NOMO-1 treated with DMSO at 0.1 percent for 48 hours (cell line): ENCODE measurements around the gene GLB1L.
"Not testable (repeated sequence)": the region's sequence is repeated elsewhere in the genome, so short reads cannot be mapped to it uniquely, and the experiment has no call there.

Experiments
- DNase-seq: peaks from one replicate; lab custom pipeline; 2025; ENCODE audit not compliant: unreplicated experiment; lab: John Stamatoyannopoulos, UW

The GLB1L gene

DNA sequence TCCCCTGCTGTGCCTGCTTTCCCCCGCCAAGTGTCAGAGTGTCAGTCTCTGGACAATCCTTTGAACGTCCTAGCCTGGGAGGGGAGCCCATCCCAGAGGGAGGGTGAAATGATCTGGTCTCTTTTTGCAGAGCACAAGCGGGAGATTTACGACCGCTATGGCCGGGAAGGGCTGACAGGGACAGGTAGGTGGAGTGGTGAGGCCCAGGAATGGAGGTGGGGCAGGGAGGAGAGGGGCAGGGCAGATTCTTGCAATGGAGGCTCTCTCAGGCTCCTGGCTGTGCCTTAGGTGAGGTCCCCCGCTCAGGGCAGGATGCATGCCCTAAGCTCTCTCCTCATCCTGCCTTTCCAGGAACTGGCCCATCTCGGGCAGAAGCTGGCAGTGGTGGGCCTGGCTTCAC lies 36.3 kb upstream of the GLB1L start:
- DNase-seq = no peak

DNA sequence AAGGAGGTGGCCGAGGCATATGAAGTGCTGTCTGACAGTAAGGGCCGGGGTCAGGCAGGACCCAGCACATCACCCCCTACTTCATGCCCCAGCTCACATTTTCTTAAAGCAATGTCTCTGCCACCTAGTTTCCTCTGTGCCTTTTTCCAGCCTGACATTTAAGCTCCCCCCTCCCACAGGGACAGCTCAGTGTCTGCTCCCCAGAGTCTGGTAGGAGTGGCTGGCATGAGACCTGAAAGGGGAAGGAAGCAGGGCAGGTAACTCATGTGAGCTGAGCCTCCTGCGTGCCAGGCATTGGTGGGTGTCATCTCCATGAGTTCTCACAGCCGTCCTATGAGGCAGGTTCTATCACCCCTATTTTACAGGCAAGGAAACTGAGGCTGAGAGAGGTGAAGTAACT lies 35.4 kb upstream of the GLB1L start:
- no peak for DNase-seq

DNA sequence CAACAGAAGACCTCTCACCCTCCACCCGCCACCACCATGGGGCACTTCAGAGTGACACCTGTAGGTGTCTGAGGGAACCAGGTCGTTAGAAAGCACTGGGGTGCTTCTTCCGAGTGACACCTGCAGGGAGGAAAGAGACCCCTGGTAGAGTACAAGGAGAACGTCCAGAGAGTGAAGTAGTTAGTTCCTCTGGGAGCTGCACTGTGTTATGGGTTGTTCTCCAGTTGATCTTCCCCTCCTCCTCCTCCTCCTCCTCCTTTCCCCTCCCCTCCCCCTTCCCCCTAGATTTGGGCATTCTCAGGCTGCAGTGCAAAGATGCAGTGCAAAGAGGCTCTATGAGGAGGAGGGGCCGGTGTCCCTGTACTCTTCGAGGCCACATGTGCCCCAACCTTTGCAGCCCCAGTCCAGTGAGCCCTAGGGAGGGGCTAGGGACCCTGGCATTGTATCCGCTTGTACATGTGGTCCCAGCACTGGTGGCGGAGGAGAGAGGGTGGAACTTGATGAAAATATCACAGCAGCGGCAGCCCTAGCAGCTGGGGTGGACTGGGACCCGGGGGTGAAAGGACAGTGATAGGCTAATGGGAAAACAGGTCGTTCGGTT lies 34.8 kb upstream of the GLB1L start:
- no peak for DNase-seq

DNA sequence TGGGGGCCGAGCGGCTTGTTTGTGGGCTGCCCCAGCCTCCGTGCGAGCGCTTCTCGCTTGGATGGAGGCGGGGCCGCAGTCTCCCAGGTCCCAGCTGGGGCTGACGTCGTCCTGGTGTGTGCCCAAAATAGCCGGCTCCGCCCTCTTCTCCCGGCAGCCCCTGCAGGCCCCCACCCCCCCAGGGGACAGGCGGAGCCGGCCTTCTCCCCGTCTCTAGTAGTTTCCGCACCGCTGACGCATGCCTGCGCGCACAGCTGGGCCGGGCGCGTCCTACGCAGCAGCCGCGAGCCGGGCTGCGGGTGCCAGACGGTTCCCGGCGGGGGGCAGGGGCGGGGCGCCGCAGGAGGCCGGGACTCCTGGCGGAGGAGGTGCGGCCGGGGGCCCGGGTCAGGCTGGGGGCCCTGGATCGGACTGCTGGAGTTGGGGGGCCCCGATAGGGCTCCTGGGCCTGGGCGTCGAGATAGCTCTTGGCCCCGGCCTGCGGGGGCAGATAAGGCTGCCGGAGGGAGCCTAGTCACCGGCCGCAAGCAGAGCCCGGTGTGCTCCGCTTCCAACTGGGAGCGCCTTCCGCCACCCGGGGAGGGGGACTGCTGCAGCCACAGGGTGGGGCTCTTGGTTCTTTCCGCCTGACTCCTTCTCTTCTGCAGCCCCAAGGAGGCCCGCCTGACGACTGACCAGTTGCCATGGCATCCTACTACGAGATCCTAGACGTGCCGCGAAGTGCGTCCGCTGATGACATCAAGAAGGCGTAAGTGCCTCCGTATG lies 34.1 kb upstream of the GLB1L start, which contains the start of gene DNAJB2:
DNAJB2 (plus strand) TSS at position 216 of the 765 bp plus-strand sequence; CDS start at position 684, 468 bp downstream.
- DNase-seq = peak; percentile 97

DNA sequence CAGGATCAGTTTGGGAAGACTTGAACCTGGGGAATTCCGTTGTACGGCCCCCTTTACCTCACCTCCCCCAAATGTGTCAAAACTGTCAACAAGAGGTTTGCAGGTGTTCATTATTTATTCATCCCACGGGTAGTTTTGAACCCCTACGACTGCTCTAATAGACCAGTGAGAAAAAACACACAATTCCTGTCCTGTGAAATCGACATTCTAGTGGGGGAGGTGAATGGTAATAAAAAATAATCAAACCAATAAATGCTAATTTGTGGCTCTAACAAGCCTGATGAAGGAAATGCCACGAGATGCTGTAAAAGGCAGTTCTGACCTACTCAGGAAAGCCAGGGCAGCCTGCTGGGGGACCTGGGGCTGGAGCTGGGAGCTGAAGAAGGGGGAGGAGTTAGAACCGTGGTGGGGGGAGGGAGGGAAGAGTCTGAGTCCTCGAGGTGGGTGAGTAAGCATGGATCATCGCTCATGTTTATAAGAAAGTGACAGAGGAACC lies 33.5 kb upstream of the GLB1L start:
- no peak for DNase-seq

DNA sequence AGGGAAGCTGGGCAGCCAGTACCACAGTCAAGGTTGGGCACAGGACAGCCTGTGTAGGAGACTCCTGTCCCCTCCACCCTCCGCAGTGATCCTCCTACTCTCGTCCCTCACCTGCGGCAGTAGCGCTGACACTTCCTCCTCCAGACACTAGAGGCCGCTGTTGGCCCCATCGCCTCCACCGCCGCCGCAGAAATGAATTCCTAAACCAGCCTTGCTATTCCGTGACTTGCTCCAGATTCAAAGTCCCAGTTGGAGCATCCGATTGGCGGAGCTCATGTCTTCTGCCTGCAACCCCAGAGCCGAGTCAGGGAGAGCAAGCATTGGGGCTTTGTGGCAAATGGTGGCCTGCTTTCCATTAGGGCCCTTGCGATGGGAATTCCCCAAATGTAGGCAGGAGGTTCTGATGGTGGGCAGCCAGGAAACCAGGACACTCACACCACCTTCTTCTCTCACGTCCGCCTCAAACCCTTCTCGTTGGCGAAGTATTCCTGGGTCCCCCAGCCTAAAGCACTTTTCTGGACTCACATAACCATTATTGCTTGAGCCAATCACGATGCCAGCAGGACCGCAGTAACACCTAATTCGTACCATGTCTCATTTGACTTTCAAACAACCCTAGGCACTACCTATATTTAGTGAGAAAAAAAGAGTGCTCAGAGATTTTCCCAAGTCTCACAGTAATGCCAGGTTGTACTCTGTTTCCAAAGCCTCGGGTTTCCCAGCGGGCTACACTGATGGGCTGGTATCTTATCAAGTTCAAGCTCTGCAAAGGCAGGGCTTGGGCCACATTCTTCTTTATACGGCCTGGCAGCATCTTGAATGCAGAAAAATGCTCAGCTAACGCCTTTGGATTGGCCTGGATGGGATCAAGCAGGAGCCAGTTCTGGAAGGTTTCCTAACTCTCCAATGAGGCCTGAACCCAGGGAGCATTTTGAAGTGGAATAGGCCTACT lies 32.7 kb upstream of the GLB1L start:
- peak; percentile 46 for DNase-seq

DNA sequence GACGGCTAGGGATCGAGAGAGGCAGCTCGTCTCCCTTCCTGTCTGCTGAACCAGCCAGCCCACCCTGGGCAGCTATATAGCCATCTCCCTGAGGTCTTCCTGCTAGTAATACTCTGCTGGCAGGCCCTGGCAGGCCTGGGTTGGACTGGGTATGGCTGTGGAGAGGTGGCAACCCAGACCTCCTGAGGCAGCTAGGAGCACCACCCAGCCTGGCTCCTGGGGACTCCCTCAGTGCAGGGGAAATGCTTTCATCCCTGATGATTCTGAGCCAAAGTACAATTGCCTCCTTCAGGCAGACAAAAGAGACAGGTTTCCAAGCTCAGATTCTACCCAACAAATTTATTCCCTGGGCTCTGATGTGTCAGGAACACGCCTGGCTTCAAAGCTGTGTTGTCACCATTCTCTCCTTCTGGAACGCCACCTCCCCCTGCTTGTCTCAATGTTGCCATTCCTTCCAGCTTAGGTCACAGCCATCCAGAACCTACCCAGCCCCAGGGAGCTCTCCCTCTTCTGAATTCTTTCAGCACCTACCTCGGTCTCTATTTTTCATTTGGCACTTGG lies 29.2 kb upstream of the GLB1L start:
- DNase-seq = no peak

DNA sequence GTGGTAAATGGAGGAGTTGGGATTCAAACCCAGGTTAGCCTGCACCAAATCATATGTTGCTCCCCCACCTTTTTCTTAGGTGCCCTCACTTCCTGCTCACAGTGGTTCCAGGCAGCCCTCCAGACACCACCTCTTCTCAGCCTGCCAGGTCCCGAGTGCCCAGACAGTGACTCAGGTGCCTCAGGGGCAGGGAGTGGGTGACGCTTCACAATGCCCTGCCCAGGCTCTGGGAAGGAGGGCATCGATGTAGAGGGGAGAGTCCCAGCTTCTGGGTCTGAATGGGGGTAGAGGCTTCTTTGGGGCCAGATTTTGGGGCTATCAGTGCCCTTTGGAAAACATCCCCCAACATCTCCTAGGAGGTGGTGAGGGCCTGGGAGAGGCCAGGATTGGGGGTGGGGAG lies 28.7 kb upstream of the GLB1L start:
- no peak for DNase-seq

DNA sequence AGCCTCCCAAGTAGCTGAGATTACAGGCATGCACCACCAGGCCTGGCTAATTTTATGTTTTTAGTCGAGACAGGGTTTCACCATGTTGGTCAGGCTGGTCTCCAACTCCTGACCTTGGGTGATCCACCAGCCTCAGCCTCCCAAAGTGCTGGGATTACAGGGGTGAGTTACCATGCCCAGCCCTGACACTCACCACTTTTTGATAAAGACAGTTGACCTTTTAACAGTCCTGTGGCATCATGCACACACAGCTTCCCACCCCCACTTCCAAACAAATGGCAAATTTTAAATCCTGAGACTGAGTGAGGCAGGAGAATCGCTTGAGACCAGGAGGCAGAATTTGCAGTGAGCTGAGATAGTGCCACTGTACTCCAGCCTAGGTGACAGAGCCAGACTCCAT lies 27.8 kb upstream of the GLB1L start:
- no peak for DNase-seq

DNA sequence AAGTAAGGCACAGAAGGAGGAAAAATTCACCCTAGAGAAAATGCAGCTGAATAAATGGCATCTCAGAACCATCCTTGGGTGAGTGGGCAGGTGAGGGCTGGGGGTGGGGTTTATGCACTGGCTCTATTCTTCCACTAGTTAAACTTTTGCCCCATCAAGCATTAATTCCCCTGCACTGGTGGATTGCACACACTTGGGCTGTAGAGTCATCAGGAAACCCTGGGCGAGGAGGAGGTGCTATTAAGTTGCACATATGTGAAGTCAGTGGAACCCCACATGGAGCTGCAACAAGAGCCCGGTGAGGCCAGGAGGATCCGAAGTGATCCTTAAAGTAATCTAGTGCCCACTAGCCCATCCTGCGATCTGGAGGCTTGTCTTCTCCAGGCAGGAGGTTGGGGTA lies 27.1 kb upstream of the GLB1L start:
- no peak for DNase-seq

DNA sequence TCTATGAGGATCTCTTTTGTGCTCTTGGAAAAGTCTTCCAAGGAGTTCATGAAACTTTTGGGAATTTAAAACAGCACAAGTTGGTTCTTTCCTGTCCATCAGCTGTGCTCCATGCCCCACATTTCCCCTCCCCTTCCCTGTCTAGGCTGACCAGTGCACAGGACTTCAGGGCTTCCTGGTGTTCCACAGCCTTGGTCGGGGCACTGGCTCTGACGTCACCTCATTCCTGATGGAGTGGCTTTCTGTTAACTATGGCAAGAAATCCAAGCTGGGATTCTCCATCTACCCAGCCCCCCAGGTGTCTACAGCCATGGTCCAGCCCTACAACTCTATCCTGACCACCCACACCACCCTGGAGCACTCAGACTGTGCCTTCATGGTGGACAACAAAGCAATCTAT lies 25.8 kb upstream of the GLB1L start:
- no peak for DNase-seq

DNA sequence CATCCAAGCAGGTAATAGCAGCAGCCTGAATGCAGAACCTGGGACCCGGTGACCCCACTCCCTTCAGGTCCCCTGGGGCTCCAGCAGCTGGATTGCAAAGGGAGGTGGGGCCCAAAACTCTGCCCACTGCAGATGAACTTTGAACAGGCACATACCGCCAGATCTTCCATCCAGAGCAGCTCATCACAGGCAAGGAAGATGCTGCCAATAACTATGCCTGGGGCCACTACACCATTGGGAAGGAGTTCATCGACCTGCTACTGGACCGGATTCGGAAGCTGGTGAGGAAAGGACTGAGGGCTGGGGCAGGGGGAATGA lies 24.8 kb upstream of the GLB1L start:
- no peak for DNase-seq

DNA sequence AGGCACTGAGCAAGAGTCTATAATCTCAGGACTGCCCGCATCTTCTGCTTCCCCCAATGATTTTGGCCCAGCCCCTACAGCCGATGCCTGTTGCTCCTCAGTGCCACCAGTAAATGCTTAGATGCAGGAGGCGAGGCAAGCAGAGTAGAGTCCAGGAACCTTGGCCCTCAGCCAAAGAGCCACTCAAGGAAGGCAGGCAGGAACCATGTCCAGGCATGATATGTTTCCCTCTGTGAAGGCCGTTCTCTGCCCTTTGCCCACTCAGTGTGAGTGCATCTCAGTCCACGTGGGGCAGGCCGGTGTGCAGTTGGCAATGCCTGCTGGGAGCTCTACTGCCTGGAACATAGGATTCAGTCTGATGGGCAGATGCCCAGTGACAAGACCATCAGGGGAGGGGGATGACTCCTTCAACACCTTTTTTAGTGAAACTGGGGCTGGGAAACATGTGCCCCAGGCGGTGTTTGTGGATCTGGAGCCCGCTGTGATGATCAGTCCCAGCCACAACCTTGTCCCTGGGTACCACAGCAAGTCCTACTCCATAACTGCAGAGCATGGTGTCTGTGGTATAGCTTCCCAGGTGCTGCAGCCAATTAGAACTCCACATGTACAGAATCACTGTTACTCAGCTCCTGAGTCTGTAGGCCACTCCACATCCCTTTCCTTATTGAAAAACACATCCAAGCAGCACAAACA lies 24.3 kb upstream of the GLB1L start:
- DNase-seq = no peak

DNA sequence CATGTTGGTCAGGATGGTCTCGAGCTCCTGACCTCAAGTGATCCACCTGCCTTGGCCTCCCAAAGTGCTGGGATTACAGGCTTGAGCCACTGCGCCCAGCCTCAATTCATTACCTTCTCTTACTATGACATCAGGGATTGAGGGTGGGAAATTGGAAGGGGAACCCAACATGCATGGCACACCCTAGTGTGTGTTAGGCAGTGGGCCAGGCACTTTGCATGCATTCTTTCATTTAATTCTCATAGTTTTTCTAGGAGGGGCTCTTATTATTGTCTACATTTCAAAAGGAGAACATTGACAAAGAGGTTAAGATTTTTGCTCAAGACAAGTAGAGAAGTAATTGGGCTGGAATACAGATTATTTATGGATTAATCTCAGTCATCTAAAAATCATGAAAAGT lies 23.1 kb upstream of the GLB1L start:
- DNase-seq = no peak

DNA sequence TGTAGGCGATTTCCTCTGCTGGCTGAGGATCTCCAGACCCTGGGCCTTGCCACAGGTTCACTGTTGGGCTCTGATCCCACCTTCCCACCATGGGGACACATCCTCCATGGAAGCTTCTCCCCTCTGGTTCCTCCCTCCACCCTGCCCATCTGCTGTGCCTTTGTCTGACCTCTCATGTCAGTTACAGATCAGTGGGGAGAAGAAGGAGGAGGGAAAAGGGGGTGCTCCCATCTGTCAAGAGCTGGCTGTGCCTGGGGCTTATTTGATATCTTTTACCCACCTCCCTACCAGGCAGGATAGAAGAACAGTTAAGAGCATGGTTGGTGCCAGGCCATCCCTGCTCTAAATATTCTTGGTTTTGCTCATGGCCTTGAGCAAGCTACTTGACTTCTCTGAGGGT lies 21.6 kb upstream of the GLB1L start:
- DNase-seq = no peak

DNA sequence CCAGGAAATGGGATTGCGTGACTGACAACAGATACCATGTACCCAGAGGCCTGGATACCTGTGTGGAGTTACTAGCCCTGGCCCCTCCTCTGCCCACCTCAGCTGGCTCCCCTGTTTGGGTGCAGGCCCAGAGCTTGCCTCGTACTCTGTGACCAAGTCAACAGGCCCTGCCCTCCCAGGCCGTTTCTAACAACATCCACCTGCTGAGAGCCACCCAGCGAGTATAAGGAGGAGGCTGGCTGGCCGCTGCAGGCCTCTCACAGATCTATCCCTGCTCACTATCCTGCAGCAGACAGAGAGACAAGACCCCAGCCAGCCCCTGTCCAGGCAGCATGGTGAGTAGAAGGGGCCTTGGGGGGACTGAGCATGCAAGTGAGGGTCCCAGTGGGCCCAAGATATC lies 21.0 kb upstream of the GLB1L start:
- no peak for DNase-seq

DNA sequence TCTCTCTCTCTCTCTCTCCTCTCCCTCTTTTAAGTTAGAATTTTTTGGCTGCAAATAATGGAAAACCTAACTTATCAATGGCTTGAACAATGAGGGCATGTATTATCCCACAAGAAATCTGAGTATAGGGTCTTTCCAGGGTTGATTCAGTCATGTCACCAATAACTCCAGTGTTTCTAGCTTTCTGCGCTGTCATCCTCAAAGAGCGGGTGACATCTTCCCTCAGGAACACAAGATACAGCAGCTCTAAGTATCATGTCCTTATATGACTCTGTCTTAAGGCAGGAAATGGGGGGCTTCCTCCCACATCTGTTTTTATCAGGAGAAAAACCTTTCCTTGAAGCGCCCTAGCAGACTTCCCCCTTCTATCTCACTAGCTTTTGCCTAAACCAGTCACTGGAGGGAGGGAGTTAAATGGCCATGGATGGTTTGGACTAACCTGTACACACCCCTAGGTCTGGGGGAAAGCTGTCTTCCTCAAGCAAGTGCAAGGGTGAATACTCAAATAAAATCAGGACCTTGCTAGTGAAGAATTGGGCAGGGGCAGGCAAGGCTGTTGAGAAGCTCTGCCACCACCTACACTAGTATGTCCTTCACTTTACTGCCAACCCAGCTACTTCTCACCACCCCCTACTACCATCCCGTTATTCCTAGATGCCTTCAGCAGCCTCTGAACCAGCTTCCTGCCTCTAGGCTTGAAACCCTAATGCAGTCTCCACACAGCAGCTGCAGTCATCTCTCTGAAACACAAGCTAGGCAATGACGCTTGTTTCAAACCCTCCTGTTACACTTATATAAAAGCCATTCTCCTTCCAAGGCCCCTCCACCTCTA lies 16.0 kb upstream of the GLB1L start:
- DNase-seq = no peak

DNA sequence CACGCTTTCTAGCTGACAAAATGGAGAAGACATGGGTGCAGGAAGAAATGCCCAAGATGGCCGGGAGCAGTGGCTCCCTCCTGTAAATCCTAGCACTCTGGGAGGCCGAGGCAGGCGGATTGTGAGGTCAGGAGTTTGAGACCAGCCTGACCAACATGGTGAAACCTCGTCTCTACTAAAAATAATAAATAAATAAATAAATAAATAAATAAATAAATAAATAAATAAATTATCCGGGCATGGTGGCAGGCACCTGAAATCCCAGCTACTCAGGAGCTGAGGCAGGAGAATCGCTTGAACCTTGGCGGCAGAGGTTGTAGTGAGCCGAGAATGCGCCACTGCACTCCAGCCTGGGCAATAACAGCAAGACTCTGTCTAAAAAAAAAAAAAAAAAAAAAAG lies 13.7 kb upstream of the GLB1L start:
- DNase-seq = not testable (repeated sequence)

DNA sequence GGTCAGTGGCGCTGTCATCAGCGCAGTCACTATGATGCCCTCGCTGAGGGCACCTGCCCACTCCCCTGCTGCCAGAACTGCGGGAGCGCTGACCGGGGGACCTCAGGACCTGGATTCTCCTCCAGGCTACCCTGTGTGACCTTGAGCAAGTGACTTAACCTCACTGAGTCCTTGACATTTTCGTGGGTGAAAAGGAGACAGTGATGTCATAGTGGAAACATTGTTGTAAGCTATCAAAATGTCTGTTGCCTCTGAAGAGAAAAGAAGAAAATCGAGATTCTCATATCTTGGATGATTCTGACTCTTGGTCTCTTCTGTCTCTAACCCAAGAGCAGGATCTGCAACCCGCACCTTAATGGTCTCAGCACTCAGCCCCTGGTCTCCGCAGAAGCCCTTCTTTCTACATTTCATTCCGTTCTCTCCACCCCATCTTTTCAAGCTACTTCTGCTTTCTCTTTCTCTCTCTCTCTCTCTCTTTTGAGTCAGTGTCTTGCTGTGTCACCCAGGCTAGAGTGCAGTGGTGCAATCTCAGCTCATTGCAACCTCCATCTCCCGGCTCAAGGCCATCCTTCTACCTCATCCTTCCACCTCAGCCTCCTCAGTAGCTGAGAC lies 9.5 kb upstream of the GLB1L start:
- DNase-seq = peak; percentile 88
